Measurements from ENCODE around the gene CYB5RL. TPM values are rescaled to one million over a fixed set of nuclear protein-coding genes. Genes with fewer than 3 reads are reported as not detected.

CYB5RL gene
- total RNA-seq, 2 donors from 2014 or later: 7.1 to 12.0 TPM

DNA sequence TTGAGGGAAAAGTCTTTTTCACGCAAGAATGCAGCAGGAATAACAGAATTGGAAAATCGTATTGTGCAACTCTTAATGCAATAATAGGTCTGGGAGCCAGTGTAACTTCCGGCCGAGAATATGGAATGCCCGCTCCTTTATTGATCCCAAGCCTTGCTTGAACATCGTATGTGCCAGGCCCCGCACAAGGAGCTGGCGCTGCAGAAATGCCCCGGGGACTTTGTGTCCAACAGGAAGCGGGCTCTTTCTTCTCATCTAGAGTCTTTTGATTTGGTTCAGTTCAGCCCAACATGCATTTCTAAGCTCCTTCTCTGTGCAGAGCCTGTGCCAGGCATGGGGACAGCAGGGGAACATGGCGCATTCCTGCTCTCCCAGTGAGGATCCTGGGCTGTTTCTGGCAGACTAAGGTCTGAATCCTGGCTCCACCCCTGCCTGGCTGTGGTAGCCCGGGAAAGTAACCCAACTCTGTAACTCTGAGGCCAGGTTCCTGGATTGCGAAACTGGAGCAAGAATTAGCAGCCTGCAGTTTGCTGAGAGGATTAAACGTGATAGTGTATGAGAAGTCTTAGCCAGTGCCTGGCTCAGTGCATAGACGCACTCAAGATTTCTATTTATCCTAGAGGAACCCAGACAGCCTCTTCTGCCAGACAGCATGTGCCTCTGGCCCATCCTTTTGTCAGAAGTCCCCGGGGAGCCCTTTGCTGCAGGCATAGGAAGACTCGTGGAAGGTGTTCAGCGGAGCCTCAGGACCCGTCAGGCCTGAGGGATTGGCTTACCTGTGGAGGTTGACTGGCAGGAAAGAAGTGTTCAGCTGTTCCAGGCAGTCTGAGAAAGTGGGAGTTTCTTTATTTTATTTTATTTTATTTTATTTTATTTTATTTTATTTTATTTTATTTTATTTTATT, 46.0 kb downstream of the CYB5RL start:
- Mint-ChIP-seq H3K4me3 (no peak overlapping the region), H3K4me1 (ENCODE audit: low read depth in 2 of 2) (peaks cover 0 to 4% of the 10 kb centered on the region in 2 donors), H3K36me3 (no peaks in the 10 kb centered on the region), H3K9me3 (no peaks in the 10 kb centered on the region), H3K27me3 (no peaks in the 10 kb centered on the region), H3K27ac (no peak overlapping the region)
- no peak for ATAC-seq
- no peak for DNase-seq (ENCODE audit: low spot score)

- no peak for ATAC-seq
- no peak for DNase-seq (ENCODE audit: low spot score)
- Mint-ChIP-seq H3K4me1 (ENCODE audit: low read depth in 2 of 2) (peaks cover 0 to 4% of the 10 kb centered on the region in 2 donors), H3K4me3 (no peak within 1 kb of the TSS), H3K27me3 (no peaks in the 10 kb centered on the region), H3K9me3 (no peaks in the 10 kb centered on the region), H3K27ac (no peak within 1 kb of the TSS), H3K36me3 (no peaks in the 10 kb centered on the region)
These were observed 47.1 kb downstream of the CYB5RL start, which contains the start of gene CDCP2 for GRCh38 chr1:54152696-54153095. TSS of gene CDCP2 (minus strand) at chr1:54153000. CDS start at chr1:54152922, 78 bp downstream.

GRCh38 chr1:54151013-54151412, 48.8 kb downstream of the CYB5RL start:
- DNase-seq (ENCODE audit: low spot score) (no peak), ATAC-seq (peak in 1 of 2 donors; percentile 13)
- H3K27me3 Mint-ChIP-seq: no peaks in the 10 kb centered on the region
- no peaks in the 10 kb centered on the region for H3K9me3 Mint-ChIP-seq
- no peaks in the 10 kb centered on the region for H3K36me3 Mint-ChIP-seq
- H3K4me3 Mint-ChIP-seq: no peak overlapping the region
- no peak overlapping the region for H3K27ac Mint-ChIP-seq
- H3K4me1 Mint-ChIP-seq (ENCODE audit: low read depth in 2 of 2): peaks cover 0 to 4% of the 10 kb centered on the region in 2 donors

Other genes with a start within 250 kb of the CYB5RL start
- not detected for gene LDLRAD1, start 181.8 kb downstream of the CYB5RL start, total RNA-seq
- gene TMEM59, start 146.8 kb downstream of the CYB5RL start, total RNA-seq: 100 to 1,000 TPM in 1 of 2 donors, 10 to 100 TPM in 1; 85.9 to 239 TPM
- gene TCEANC2, start 146.4 kb downstream of the CYB5RL start, total RNA-seq: 1 to 10 TPM; 9.3 to 9.5 TPM
- not detected for gene CDCP2, start 47.0 kb downstream of the CYB5RL start, total RNA-seq
- gene MRPL37, start 137 bp upstream of the CYB5RL start, total RNA-seq: 100 to 1,000 TPM; 109 to 158 TPM
- 10 to 100 TPM; 59.0 to 92.1 TPM for gene SSBP3, start 206.4 kb upstream of the CYB5RL start, total RNA-seq